ENCODE data around the gene RUVBL1.

The RUVBL1 gene

GRCh38 chr3:128051837-128052594 is 71.6 kb downstream of the RUVBL1 start, which contains the start of gene SEC61A1:
TSS of gene SEC61A1 (plus strand) at chr3:128052437. CDS start at chr3:128052553, 116 bp downstream.
- DNase-seq = peak; percentile 90
- in situ Hi-C loops (cut with MboI; ENCODE audit: low pct_unique_long_range_greater_than_20kb, low sequenced_read_pairs) = no loop called here

GRCh38 chr3:128051459-128051836 is 72.2 kb downstream of the RUVBL1 start:
- in situ Hi-C loops (cut with MboI; ENCODE audit: low pct_unique_long_range_greater_than_20kb, low sequenced_read_pairs) = no loop called here
- DNase-seq = no peak

- no peak for DNase-seq
- in situ Hi-C loops (cut with MboI; ENCODE audit: low pct_unique_long_range_greater_than_20kb, low sequenced_read_pairs) = no loop called here
Measured at GRCh38 chr3:128050597-128050996, 73.0 kb downstream of the RUVBL1 start.

- no peak for DNase-seq
- in situ Hi-C loops (cut with MboI; ENCODE audit: low pct_unique_long_range_greater_than_20kb, low sequenced_read_pairs) = no loop called here
Measured at GRCh38 chr3:128041344-128041743, 82.3 kb downstream of the RUVBL1 start.

- no peak for DNase-seq
- in situ Hi-C loops (cut with MboI; ENCODE audit: low pct_unique_long_range_greater_than_20kb, low sequenced_read_pairs) = no loop called here
Measured at GRCh38 chr3:128040660-128041059, 83.0 kb downstream of the RUVBL1 start.

- no peak for DNase-seq
- in situ Hi-C loops (cut with MboI; ENCODE audit: low pct_unique_long_range_greater_than_20kb, low sequenced_read_pairs) = no loop called here
Measured at GRCh38 chr3:128040041-128040440, 83.6 kb downstream of the RUVBL1 start.

- in situ Hi-C loops (cut with MboI; ENCODE audit: low pct_unique_long_range_greater_than_20kb, low sequenced_read_pairs) = no loop called here
- DNase-seq = no peak
Measured at GRCh38 chr3:128036119-128036518, 87.5 kb downstream of the RUVBL1 start.

GRCh38 chr3:128033102-128033501 is 90.5 kb downstream of the RUVBL1 start:
- in situ Hi-C loops (cut with MboI; ENCODE audit: low pct_unique_long_range_greater_than_20kb, low sequenced_read_pairs) = no loop called here
- DNase-seq = no peak
